HEK293 (cell line): ENCODE results near the gene OR11A1.

ENCODE experiments used
- CTCF ChIA-PET: fragments of 350-600 bp; formaldehyde crosslinking; extraction: SDS; loops from one replicate; lab custom pipeline; 2021; ENCODE audit warnings: antibody characterized with exemption; lab: Yijun Ruan, JAX
- POLR2A ChIA-PET: fragments of 300-600 bp; formaldehyde crosslinking; extraction: SDS; loops from one replicate; lab custom pipeline; 2020; ENCODE audit warnings: antibody characterized with exemption, inconsistent platforms; lab: Yijun Ruan, JAX
- H3K27ac ChIP-seq: fragments of 200-500 bp; sonication (Bioruptor generic); 2 replicates; pipeline ENCODE4 v1.5.1; 2014; ENCODE audit warnings: low read depth, low read length, control low read depth, inconsistent platforms; ENCODE audit errors: extremely low read depth
- H3K36me3 ChIP-seq, 2 experiments: fragments of 200-500 bp in 1 of 2; sonication (Bioruptor generic) in 1 of 2; 1 replicate in 1 of 2; 2 replicates in 1 of 2; pipeline ENCODE4 v1.5.1; 2014 to 2017; ENCODE audit warnings: inconsistent platforms in 2 of 2, low read length in 2 of 2; ENCODE audit not compliant: control insufficient read depth in 2 of 2, insufficient read depth in 1 of 2
- H3K4me1 ChIP-seq: fragments of 200-500 bp; sonication (Bioruptor generic); 2 replicates; pipeline ENCODE4 v1.5.1; 2014; ENCODE audit warnings: mild to moderate bottlenecking, low read length, inconsistent platforms; ENCODE audit not compliant: control insufficient read depth, insufficient read depth
- H3K4me3 ChIP-seq: 2 replicates; pipeline ENCODE4 v1.5.1; 2011; ENCODE audit warnings: low read depth, mild to moderate bottlenecking, control low read depth, low read length, moderate library complexity
- H3K9me3 ChIP-seq: fragments of 200-500 bp; sonication (Bioruptor generic); 2 replicates; pipeline ENCODE4 v1.5.1; 2014; ENCODE audit warnings: low read depth, low read length, inconsistent platforms; ENCODE audit not compliant: control insufficient read depth, insufficient read depth
- EGR2 ChIP-seq: fragments of 450-650 bp; formaldehyde crosslinking; IDR thresholded peaks from 2 replicates; pipeline ENCODE4 v1.5.1; 2016; ENCODE audit warnings: low read depth, missing biosample characterization, missing genetic modification characterization
- HOXD13 ChIP-seq: sonication (generic); formaldehyde crosslinking; IDR thresholded peaks from 2 replicates; pipeline ENCODE4 v1.8.0; 2022; ENCODE audit warnings: missing genetic modification reagents, borderline replicate concordance
- SP3 ChIP-seq: fragments of 450-650 bp; formaldehyde crosslinking; IDR thresholded peaks from 2 replicates; pipeline ENCODE4 v1.5.1; 2016; ENCODE audit warnings: missing biosample characterization, missing genetic modification characterization
- WT1 ChIP-seq: fragments of 450-650 bp; formaldehyde crosslinking; IDR thresholded peaks from 2 replicates; pipeline ENCODE4 v1.5.1; 2016; ENCODE audit warnings: missing biosample characterization, missing genetic modification characterization
- ZFP3 ChIP-seq: fragments of 450-650 bp; formaldehyde crosslinking; IDR thresholded peaks from 2 replicates; pipeline ENCODE4 v1.5.1; 2016; ENCODE audit warnings: low read depth, missing biosample characterization, missing genetic modification characterization
- ZFP41 ChIP-seq: fragments of 450-650 bp; formaldehyde crosslinking; IDR thresholded peaks from 2 replicates; pipeline ENCODE4 v1.5.1; 2016; ENCODE audit warnings: missing biosample characterization, missing genetic modification characterization, borderline replicate concordance
- ZNF112 ChIP-seq: fragments of 450-650 bp; formaldehyde crosslinking; IDR thresholded peaks from 2 replicates; pipeline ENCODE4 v1.5.0; 2017; ENCODE audit warnings: missing biosample characterization, missing genetic modification characterization
- ZNF148 ChIP-seq: fragments of 450-650 bp; formaldehyde crosslinking; IDR thresholded peaks from 2 replicates; pipeline ENCODE4 v1.5.0; 2017; ENCODE audit warnings: missing biosample characterization, missing genetic modification characterization, borderline replicate concordance
- ZNF18 ChIP-seq: fragments of 450-650 bp; formaldehyde crosslinking; IDR thresholded peaks from 2 replicates; pipeline ENCODE4 v1.5.1; 2016; ENCODE audit warnings: missing biosample characterization, missing genetic modification characterization
- ZNF248 ChIP-seq: fragments of 450-650 bp; formaldehyde crosslinking; IDR thresholded peaks from 2 replicates; pipeline ENCODE4 v1.5.1; 2017; ENCODE audit warnings: missing biosample characterization, missing genetic modification characterization
- ZNF274 ChIP-seq, 2 experiments: fragments of 200-500 bp in 1 of 2; fragments of 450-650 bp in 1 of 2; sonication (Bioruptor generic) in 1 of 2; formaldehyde crosslinking in 1 of 2; IDR thresholded peaks; 2 replicates each; pipeline versions ENCODE4 v1.5.1 to v1.6.1; 2014 to 2016; ENCODE audit warnings: borderline replicate concordance in 1 of 2, inconsistent platforms in 1 of 2, low read length in 1 of 2, missing biosample characterization in 1 of 2, missing genetic modification characterization in 1 of 2
- ZNF335 ChIP-seq: fragments of 450-650 bp; formaldehyde crosslinking; conservative IDR thresholded peaks from 2 replicates; pipeline ENCODE4 v1.5.1; 2016; ENCODE audit warnings: missing biosample characterization, missing genetic modification characterization
- ZNF549 ChIP-seq: fragments of 450-650 bp; IDR thresholded peaks from 2 replicates; pipeline ENCODE4 v1.5.1; 2018; ENCODE audit warnings: missing biosample characterization, missing genetic modification characterization, mild to moderate bottlenecking, inconsistent platforms, moderate library complexity
- ZNF558 ChIP-seq: fragments of 450-650 bp; formaldehyde crosslinking; IDR thresholded peaks from 2 replicates; pipeline ENCODE4 v1.5.1; 2016; ENCODE audit warnings: missing biosample characterization, missing genetic modification characterization
- ZNF561 ChIP-seq: fragments of 450-650 bp; IDR thresholded peaks from 2 replicates; pipeline ENCODE4 v1.5.1; 2018; ENCODE audit warnings: missing biosample characterization, missing genetic modification characterization, borderline replicate concordance
- ZNF624 ChIP-seq: fragments of 450-650 bp; formaldehyde crosslinking; IDR thresholded peaks from 2 replicates; pipeline ENCODE4 v1.5.1; 2017; ENCODE audit warnings: missing biosample characterization, missing genetic modification characterization
- ZNF837 ChIP-seq: fragments of 450-650 bp; formaldehyde crosslinking; IDR thresholded peaks from 2 replicates; pipeline ENCODE4 v1.5.1; 2016; ENCODE audit warnings: missing biosample characterization, missing genetic modification characterization
- TF ChIP-seq, protein P1 (sequence below): fragments of 450-650 bp; formaldehyde crosslinking; IDR thresholded peaks from 2 replicates; pipeline ENCODE4 v1.5.1; 2017; ENCODE audit warnings: missing biosample characterization, missing genetic modification characterization
- TF ChIP-seq, protein P2 (sequence below): fragments of 450-650 bp; formaldehyde crosslinking; IDR thresholded peaks from 2 replicates; pipeline ENCODE4 v1.5.1; 2016; ENCODE audit warnings: missing biosample characterization, missing genetic modification characterization

OR11A1 gene

GRCh38 chr6:29424575-29424974, 32.3 kb downstream of the OR11A1 start:
- CTCF ChIA-PET: interaction anchor here (0.5 to 1.0 kb wide), 4 partner anchors 10 to 165 kb away, joined by 3 to 5 read pairs (median 3); partner anchors contain the start of gene OR12D1
- H3K36me3 ChIP-seq: no peaks in the 10 kb centered on the region

GRCh38 chr6:29424168-29424567, 32.7 kb downstream of the OR11A1 start:
- H3K36me3 ChIP-seq: no peaks in the 10 kb centered on the region
- ChIA-PET POLR2A (no interaction called here), CTCF (interaction anchor here (0.5 to 0.7 kb wide), 4 partner anchors 11 to 163 kb away, joined by 3 to 5 read pairs (median 3); no protein-coding TSS in a partner anchor)
- H3K4me3 ChIP-seq: no peak overlapping the region
- H3K4me1 ChIP-seq: no peaks in the 10 kb centered on the region
- H3K9me3 ChIP-seq: no peaks in the 10 kb centered on the region
- TF ChIP-seq ZNF112 (tag by site-specific recombination) (no peak), ZFP41 (tag by site-specific recombination) (no peak), ZNF274 (IDR thresholded peaks at IDR 0.05; ENCODE audit: low read length) (no peak), ZNF274 (tag by site-specific recombination; IDR thresholded peaks at IDR 0.05; ENCODE audit: borderline replicate concordance) (no peak), ZNF558 (no peak), ZNF148 (tag by site-specific recombination) (no peak), SP3 (no peak), HOXD13 (CRISPR knock-in tag) (no peak), WT1 (tag by site-specific recombination) (no peak), ZNF335 (no peak), EGR2 (tag by site-specific recombination) (no peak), ZNF18 (tag by site-specific recombination) (no peak), ZNF837 (no peak), ZNF248 (tag by site-specific recombination) (no peak)
- TF ChIP-seq, protein P1, sequence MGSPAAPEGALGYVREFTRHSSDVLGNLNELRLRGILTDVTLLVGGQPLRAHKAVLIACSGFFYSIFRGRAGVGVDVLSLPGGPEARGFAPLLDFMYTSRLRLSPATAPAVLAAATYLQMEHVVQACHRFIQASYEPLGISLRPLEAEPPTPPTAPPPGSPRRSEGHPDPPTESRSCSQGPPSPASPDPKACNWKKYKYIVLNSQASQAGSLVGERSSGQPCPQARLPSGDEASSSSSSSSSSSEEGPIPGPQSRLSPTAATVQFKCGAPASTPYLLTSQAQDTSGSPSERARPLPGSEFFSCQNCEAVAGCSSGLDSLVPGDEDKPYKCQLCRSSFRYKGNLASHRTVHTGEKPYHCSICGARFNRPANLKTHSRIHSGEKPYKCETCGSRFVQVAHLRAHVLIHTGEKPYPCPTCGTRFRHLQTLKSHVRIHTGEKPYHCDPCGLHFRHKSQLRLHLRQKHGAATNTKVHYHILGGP (tag by site-specific recombination): no peak
- no peak overlapping the region for H3K27ac ChIP-seq

More at GRCh38 chr6:29424575-29424974, 32.3 kb downstream of the OR11A1 start:
- POLR2A ChIA-PET: no interaction called here
- H3K27ac ChIP-seq: no peak overlapping the region
- TF ChIP-seq ZNF624: no peak
- TF ChIP-seq, protein P2, sequence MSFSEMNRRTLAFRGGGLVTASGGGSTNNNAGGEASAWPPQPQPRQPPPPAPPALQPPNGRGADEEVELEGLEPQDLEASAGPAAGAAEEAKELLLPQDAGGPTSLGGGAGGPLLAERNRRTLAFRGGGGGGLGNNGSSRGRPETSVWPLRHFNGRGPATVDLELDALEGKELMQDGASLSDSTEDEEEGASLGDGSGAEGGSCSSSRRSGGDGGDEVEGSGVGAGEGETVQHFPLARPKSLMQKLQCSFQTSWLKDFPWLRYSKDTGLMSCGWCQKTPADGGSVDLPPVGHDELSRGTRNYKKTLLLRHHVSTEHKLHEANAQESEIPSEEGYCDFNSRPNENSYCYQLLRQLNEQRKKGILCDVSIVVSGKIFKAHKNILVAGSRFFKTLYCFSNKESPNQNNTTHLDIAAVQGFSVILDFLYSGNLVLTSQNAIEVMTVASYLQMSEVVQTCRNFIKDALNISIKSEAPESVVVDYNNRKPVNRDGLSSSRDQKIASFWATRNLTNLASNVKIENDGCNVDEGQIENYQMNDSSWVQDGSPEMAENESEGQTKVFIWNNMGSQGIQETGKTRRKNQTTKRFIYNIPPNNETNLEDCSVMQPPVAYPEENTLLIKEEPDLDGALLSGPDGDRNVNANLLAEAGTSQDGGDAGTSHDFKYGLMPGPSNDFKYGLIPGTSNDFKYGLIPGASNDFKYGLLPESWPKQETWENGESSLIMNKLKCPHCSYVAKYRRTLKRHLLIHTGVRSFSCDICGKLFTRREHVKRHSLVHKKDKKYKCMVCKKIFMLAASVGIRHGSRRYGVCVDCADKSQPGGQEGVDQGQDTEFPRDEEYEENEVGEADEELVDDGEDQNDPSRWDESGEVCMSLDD (tag by site-specific recombination): no peak
- no peak for TF ChIP-seq ZFP3 (tag by site-specific recombination)
- TF ChIP-seq ZNF549 (tag by site-specific recombination): no peak
- TF ChIP-seq ZNF561 (tag by site-specific recombination): no peak
- H3K4me1 ChIP-seq: no peaks in the 10 kb centered on the region
- H3K4me3 ChIP-seq: no peak overlapping the region
- H3K9me3 ChIP-seq: no peaks in the 10 kb centered on the region
